Measurements from ENCODE around the gene DAB1. TPM values are rescaled to one million over a fixed set of nuclear protein-coding genes. Genes with fewer than 3 reads are reported as not detected.

The DAB1 gene
- total RNA-seq, 6 experiments from 2014 or later: 0.76 to 1.9 (median 1.1) TPM

DNA sequence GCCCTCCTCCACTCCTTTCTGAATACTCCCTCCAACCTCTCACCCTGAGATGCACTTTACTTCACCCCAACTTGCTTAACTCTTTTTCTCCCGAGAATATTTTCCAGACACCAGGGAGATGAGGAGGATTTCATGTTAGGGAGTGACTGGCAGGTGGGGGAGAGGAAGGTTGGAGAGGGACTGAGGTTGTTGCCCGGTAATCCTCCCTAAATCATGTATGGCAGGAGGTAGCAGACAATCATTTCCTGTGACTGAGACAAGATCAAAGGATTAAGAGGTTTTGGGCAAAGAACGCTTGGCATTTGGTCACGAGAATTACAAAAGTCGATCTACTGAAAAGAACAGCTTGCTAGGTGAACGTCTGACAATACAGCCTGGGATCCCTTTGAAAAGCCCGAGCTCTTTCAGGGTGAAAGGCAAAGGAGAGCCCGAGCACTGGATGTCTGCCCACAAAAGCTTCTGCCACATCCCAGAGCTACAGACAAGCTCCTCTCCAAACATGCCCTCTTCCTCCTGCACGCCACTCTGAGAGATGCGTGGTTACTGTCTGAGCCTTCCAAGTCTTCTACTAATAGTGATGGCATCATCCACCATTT is 154.1 kb downstream of the DAB1 start:
- H3K9me3 ChIP-seq: no peaks in the 10 kb centered on the region
- intact Hi-C loops (cut with DNase I): no loop called here
- WGBS (ENCODE audit: insufficient coverage, low coverage, low lambda C conversion rate, missing lambda C conversion rate): 46% methylated on average over 9 of the region's 10 CpGs
- DNase-seq (no peak), ATAC-seq (peak; percentile 16 to 74 (median 52))
- peaks cover 0 to 17% (median 7%) of the 10 kb centered on the region in 4 donors for H3K4me1 ChIP-seq
- TF ChIP-seq CTCF (IDR thresholded peaks at IDR 0.05): no peak
- no peak for TF ChIP-seq POLR2A (IDR thresholded peaks at IDR 0.05)
- H3K4me3 ChIP-seq: no peak overlapping the region
- no peaks in the 10 kb centered on the region for H3K36me3 ChIP-seq
- peak overlapping the region in 1 of 3 donors; percentile 25 for H3K27ac ChIP-seq
- no peaks in the 10 kb centered on the region for H3K27me3 ChIP-seq

GRCh38 chr1:57265104-57265503 is 158.8 kb downstream of the DAB1 start:
- intact Hi-C loops (cut with DNase I): no loop called here
- Histone ChIP-seq H3K4me3 (no peak overlapping the region), H3K36me3 (no peaks in the 10 kb centered on the region), H3K9me3 (no peaks in the 10 kb centered on the region), H3K27me3 (no peaks in the 10 kb centered on the region), H3K4me1 (peaks cover 0 to 2% (median under 1%) of the 10 kb centered on the region in 4 donors), H3K27ac (no peak overlapping the region)
- TF ChIP-seq CTCF (IDR thresholded peaks at IDR 0.05) (no peak), POLR2A (IDR thresholded peaks at IDR 0.05) (no peak)
- DNase-seq: no peak
- no peak for ATAC-seq
- 72% methylated on average over 3 of the region's 5 CpGs for WGBS (ENCODE audit: insufficient coverage, low coverage, low lambda C conversion rate, missing lambda C conversion rate)

- TF ChIP-seq POLR2A (IDR thresholded peaks at IDR 0.05) (no peak), CTCF (IDR thresholded peaks at IDR 0.05) (no peak)
- DNase-seq (no peak), ATAC-seq (no peak)
- Histone ChIP-seq H3K27ac (no peak overlapping the region), H3K27me3 (no peaks in the 10 kb centered on the region), H3K9me3 (no peaks in the 10 kb centered on the region), H3K4me1 (no peaks in the 10 kb centered on the region), H3K36me3 (no peaks in the 10 kb centered on the region), H3K4me3 (no peak overlapping the region)
- intact Hi-C loops (cut with DNase I): no loop called here
- 88% methylated on average over 3 of the region's 3 CpGs for WGBS (ENCODE audit: insufficient coverage, low coverage, low lambda C conversion rate, missing lambda C conversion rate)
Measured at GRCh38 chr1:57262472-57262871, 161.4 kb downstream of the DAB1 start.

- TF ChIP-seq POLR2A (IDR thresholded peaks at IDR 0.05): no peak
- no peak for TF ChIP-seq CTCF (IDR thresholded peaks at IDR 0.05)
- no peak overlapping the region for H3K27ac ChIP-seq
- H3K4me1 ChIP-seq: no peaks in the 10 kb centered on the region
- H3K36me3 ChIP-seq: no peaks in the 10 kb centered on the region
- DNase-seq (no peak), ATAC-seq (peak; percentile 42 to 88 (median 48))
- H3K27me3 ChIP-seq: no peaks in the 10 kb centered on the region
- H3K9me3 ChIP-seq: no peaks in the 10 kb centered on the region
- intact Hi-C loops (cut with DNase I): no loop called here
- H3K4me3 ChIP-seq: no peak overlapping the region
- WGBS (ENCODE audit: insufficient coverage, low coverage, low lambda C conversion rate, missing lambda C conversion rate): 87% methylated on average over 5 of the region's 5 CpGs
Measured at GRCh38 chr1:57258557-57259325, 165.1 kb downstream of the DAB1 start.

Measured in right lobe of liver (tissue), 6 donors.